ENCODE data around the gene FAM167B.
"Not testable (repeated sequence)": the region's sequence is repeated elsewhere in the genome, so short reads cannot be mapped to it uniquely, and the experiment has no call there.

FAM167B gene

GRCh38 chr1:32273391-32274208, 26.6 kb downstream of the FAM167B start:
- POLR2A ChIA-PET = interaction anchor here (1.6 kb wide), 1 partner anchor 18 kb away, joined by 6 read pairs; the partner anchor contains the start of gene HDAC1
- no peak for DNase-seq (ENCODE audit: extremely low spot score)
- CTCF ChIA-PET = no interaction called here
- TF ChIP-seq SP1 (IDR thresholded peaks at IDR 0.05) (no peak), ZNF384 (IDR thresholded peaks at IDR 0.05) (no peak), CTBP1 (IDR thresholded peaks at IDR 0.05; ENCODE audit: borderline replicate concordance) (no peak), ELF4 (IDR thresholded peaks at IDR 0.05) (no peak)

DNA sequence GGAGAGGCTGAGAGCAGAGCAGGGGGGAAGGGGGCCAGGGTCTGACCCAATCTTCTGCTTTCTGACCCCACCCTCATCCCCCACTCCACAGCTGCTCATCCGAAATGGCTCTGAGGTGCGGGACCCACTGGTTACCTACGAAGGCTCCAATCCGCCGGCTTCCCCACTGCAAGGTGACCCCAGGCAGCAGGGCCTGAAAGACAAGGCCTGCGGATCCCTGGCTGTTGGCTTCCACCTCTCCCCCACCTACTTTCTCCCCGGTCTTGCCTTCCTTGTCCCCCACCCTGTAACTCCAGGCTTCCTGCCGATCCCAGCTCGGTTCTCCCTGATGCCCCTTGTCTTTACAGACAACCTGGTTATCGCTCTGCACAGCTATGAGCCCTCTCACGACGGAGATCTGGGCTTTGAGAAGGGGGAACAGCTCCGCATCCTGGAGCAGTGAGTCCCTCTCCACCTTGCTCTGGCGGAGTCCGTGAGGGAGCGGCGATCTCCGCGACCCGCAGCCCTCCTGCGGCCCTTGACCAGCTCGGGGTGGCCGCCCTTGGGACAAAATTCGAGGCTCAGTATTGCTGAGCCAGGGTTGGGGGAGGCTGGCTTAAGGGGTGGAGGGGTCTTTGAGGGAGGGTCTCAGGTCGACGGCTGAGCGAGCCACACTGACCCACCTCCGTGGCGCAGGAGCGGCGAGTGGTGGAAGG, 27.8 kb downstream of the FAM167B start:
- no peak for TF ChIP-seq HDGF (IDR thresholded peaks at IDR 0.05; ENCODE audit: borderline replicate concordance)
- TF ChIP-seq PKNOX1 (IDR thresholded peaks at IDR 0.05) = no peak
- no peak for TF ChIP-seq LEF1 (IDR thresholded peaks at IDR 0.05; ENCODE audit: borderline replicate concordance)
- no peak for TF ChIP-seq TARDBP (IDR thresholded peaks at IDR 0.05)
- ChIA-PET POLR2A (interaction anchor here (1.6 kb wide), 1 partner anchor 17 kb away, joined by 6 read pairs; the partner anchor contains the start of gene HDAC1), CTCF (no interaction called here)
- DNase-seq (ENCODE audit: extremely low spot score) = no peak

GRCh38 chr1:32275424-32275823, 28.4 kb downstream of the FAM167B start:
- ChIA-PET POLR2A (interaction anchor here (1.6 kb wide), 1 partner anchor 16 kb away, joined by 6 read pairs; the partner anchor contains the start of gene HDAC1), CTCF (no interaction called here)

GRCh38 chr1:32276032-32276782, 29.2 kb downstream of the FAM167B start:
- ChIA-PET CTCF (no interaction called here), POLR2A (no interaction called here)
- no peak for DNase-seq (ENCODE audit: extremely low spot score)
- TF ChIP-seq BHLHE40 (IDR thresholded peaks at IDR 0.05; ENCODE audit: borderline replicate concordance) (no peak), ELF4 (IDR thresholded peaks at IDR 0.05) (no peak), L3MBTL2 (conservative IDR thresholded peaks at IDR 0.05) (no peak)

More at GRCh38 chr1:32275424-32275823, 28.4 kb downstream of the FAM167B start:
- no peak for DNase-seq (ENCODE audit: extremely low spot score)
- TF ChIP-seq ZNF384 (IDR thresholded peaks at IDR 0.05) = no peak

DNA sequence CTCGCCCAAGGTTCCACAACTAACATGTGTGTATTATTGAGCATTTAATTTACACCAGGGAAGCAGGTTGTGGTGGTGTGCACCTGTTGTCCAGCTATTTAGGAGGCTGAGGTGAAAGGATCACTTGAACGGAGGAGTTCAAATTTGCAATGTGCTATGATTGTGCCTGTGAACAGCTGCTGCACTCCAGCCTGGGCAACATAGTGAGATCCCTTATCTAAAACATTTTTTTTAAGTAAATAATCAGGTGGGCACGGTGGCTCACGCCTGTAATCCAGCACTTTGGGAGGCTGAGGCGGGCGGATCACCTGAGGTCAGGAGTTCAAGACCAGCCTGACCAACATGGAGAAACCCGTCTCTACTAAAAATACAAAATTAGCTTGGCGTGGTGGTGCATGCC, 37.8 kb downstream of the FAM167B start:
- POLR2A ChIA-PET; CTCF ChIA-PET; DNase-seq (ENCODE audit: extremely low spot score): not testable (repeated sequence)

DNA sequence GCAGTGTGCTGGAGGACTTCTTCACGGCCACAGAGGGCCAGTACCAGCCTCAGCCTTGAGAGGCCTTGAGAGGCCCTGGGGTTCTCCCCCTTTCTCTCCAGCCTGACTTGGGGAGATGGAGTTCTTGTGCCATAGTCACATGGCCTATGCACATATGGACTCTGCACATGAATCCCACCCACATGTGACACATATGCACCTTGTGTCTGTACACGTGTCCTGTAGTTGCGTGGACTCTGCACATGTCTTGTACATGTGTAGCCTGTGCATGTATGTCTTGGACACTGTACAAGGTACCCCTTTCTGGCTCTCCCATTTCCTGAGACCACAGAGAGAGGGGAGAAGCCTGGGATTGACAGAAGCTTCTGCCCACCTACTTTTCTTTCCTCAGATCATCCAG, 38.6 kb downstream of the FAM167B start:
- POLR2A ChIA-PET = no interaction called here
- TF ChIP-seq ARNT (IDR thresholded peaks at IDR 0.05) = no peak
- TF ChIP-seq SP1 (IDR thresholded peaks at IDR 0.05) = no peak
- no peak for TF ChIP-seq CTBP1 (IDR thresholded peaks at IDR 0.05; ENCODE audit: borderline replicate concordance)
- TF ChIP-seq FOXA1 (IDR thresholded peaks at IDR 0.05) = no peak
- TF ChIP-seq HDGF (IDR thresholded peaks at IDR 0.05; ENCODE audit: borderline replicate concordance) = no peak
- no peak for TF ChIP-seq ZNF384 (IDR thresholded peaks at IDR 0.05)
- TF ChIP-seq L3MBTL2 (conservative IDR thresholded peaks at IDR 0.05) = no peak
- TF ChIP-seq ELF4 (IDR thresholded peaks at IDR 0.05) = no peak
- no peak for TF ChIP-seq FOXM1 (IDR thresholded peaks at IDR 0.05; ENCODE audit: borderline replicate concordance)
- TF ChIP-seq PKNOX1 (IDR thresholded peaks at IDR 0.05) = no peak
- no peak for TF ChIP-seq FOXK2 (IDR thresholded peaks at IDR 0.05)
- no peak for TF ChIP-seq LEF1 (IDR thresholded peaks at IDR 0.05; ENCODE audit: borderline replicate concordance)
- no peak for TF ChIP-seq TARDBP (IDR thresholded peaks at IDR 0.05)
- TF ChIP-seq SUZ12 (IDR thresholded peaks at IDR 0.05) = no peak
- TF ChIP-seq NFRKB (IDR thresholded peaks at IDR 0.05) = no peak
- DNase-seq (ENCODE audit: extremely low spot score) = no peak
- CTCF ChIA-PET = no interaction called here

- CTCF ChIA-PET = interaction anchor here (0.7 to 1.7 kb wide), 2 partner anchors 28 to 38 kb away, joined by 3 to 4 read pairs; no protein-coding TSS in a partner anchor
- TF ChIP-seq SP1 (IDR thresholded peaks at IDR 0.05) (no peak), FOXM1 (IDR thresholded peaks at IDR 0.05; ENCODE audit: borderline replicate concordance) (no peak), ELF4 (IDR thresholded peaks at IDR 0.05) (no peak), CTBP1 (IDR thresholded peaks at IDR 0.05; ENCODE audit: borderline replicate concordance) (no peak), FOXK2 (IDR thresholded peaks at IDR 0.05) (no peak), LEF1 (IDR thresholded peaks at IDR 0.05; ENCODE audit: borderline replicate concordance) (no peak), HDGF (IDR thresholded peaks at IDR 0.05; ENCODE audit: borderline replicate concordance) (no peak), ARNT (IDR thresholded peaks at IDR 0.05) (no peak), PKNOX1 (IDR thresholded peaks at IDR 0.05) (no peak), FOXA1 (IDR thresholded peaks at IDR 0.05) (no peak), TARDBP (IDR thresholded peaks at IDR 0.05) (no peak)
- POLR2A ChIA-PET = no interaction called here
- DNase-seq (ENCODE audit: extremely low spot score) = no peak
These were observed 39.7 kb downstream of the FAM167B start for GRCh38 chr1:32286763-32287162.
